K562 (cell line): ENCODE results near the gene EIF4G2. TPM values are rescaled to one million over a fixed set of nuclear protein-coding genes. Genes with fewer than 3 reads are reported as not detected.

Source experiments
- ARID1B ChIP-seq: fragments of 450-650 bp; IDR thresholded peaks from 2 replicates; pipeline ENCODE4 v1.6.1; 2016; ENCODE audit warnings: antibody characterized with exemption, mild to moderate bottlenecking, inconsistent platforms
- BCOR ChIP-seq: fragments of 450-650 bp; IDR thresholded peaks from 2 replicates; pipeline ENCODE4 v1.6.1; 2016
- FOXJ2 ChIP-seq: fragments of 200-800 bp; sonication (Bioruptor generic); IDR thresholded peaks from 2 replicates; pipeline ENCODE4 v1.6.1; 2016; ENCODE audit warnings: missing genetic modification characterization, missing compliant biosample characterization
- FOXK2 ChIP-seq, 2 experiments: fragments of 450-650 bp; IDR thresholded peaks in 1 of 2; conservative IDR thresholded peaks in 1 of 2; 2 replicates each; pipeline ENCODE4 v1.6.1; 2016; ENCODE audit warnings: low read depth in 2 of 2, mild to moderate bottlenecking in 1 of 2
- HNRNPLL ChIP-seq: fragments of 200-400 bp; formaldehyde crosslinking; IDR thresholded peaks from 2 replicates; pipeline ENCODE4 v1.6.1; 2017; ENCODE audit warnings: low read length, low read depth, mild to moderate bottlenecking; ENCODE audit not compliant: poor library complexity, severe bottlenecking
- MBD2 ChIP-seq: sonication (generic); IDR thresholded peaks from 2 replicates; pipeline ENCODE4 v1.6.1; 2016; ENCODE audit warnings: low read depth, borderline replicate concordance
- NCOA1 ChIP-seq: fragments of 450-650 bp; IDR thresholded peaks from 2 replicates; pipeline ENCODE4 v1.6.1; 2016; ENCODE audit warnings: low read depth
- NCOR1 ChIP-seq: fragments of 450-650 bp; IDR thresholded peaks from 2 replicates; pipeline ENCODE4 v1.6.1; 2016; ENCODE audit warnings: mild to moderate bottlenecking, moderate library complexity
- NFE2 ChIP-seq: IDR thresholded peaks from 2 replicates; pipeline ENCODE4 v1.6.1; 2014; ENCODE audit warnings: antibody characterized with exemption, low read depth
- NFRKB ChIP-seq: fragments of 450-650 bp; IDR thresholded peaks from 2 replicates; pipeline ENCODE4 v1.6.1; 2016; ENCODE audit warnings: low read depth
- NR4A1 ChIP-seq, 2 experiments: fragments of 250-450 bp in 1 of 2; fragments of 450-650 bp in 1 of 2; sonication (Bioruptor Pico) in 1 of 2; IDR thresholded peaks; 2 replicates each; pipeline versions ENCODE4 v1.4.0 to v1.6.1; 2016 to 2020; ENCODE audit warnings: mild to moderate bottlenecking in 2 of 2, missing compliant biosample characterization in 1 of 2, missing genetic modification characterization in 1 of 2, moderate library complexity in 1 of 2
- OTX1 ChIP-seq: fragments of 450-650 bp; formaldehyde crosslinking; IDR thresholded peaks from 2 replicates; pipeline ENCODE4 v1.4.0; 2022; ENCODE audit warnings: mild to moderate bottlenecking
- PCBP2 ChIP-seq: fragments of 200-400 bp; formaldehyde crosslinking; IDR thresholded peaks from 2 replicates; pipeline ENCODE4 v1.6.1; 2018; ENCODE audit warnings: low read length, low read depth, mild to moderate bottlenecking, moderate library complexity; ENCODE audit not compliant: poor library complexity, severe bottlenecking
- PRDM10 ChIP-seq: fragments of 450-650 bp; IDR thresholded peaks from 2 replicates; pipeline ENCODE4 v1.6.1; 2018; ENCODE audit not compliant: partially characterized antibody
- PTRF ChIP-seq: fragments of 450-650 bp; IDR thresholded peaks from 2 replicates; pipeline ENCODE4 v1.6.1; 2016; ENCODE audit warnings: mild to moderate bottlenecking, missing genetic modification characterization, missing compliant biosample characterization
- RBBP5 ChIP-seq: fragments of 200-600 bp; sonication (generic); IDR thresholded peaks from 2 replicates; pipeline ENCODE4 v1.6.1; 2012; ENCODE audit warnings: borderline replicate concordance, mild to moderate bottlenecking, low read length, control low read depth, inconsistent platforms; ENCODE audit not compliant: insufficient read depth, poor library complexity, severe bottlenecking
- SIN3A ChIP-seq, 2 experiments: fragments of 150-350 bp in 1 of 2; IDR thresholded peaks; 2 replicates each; pipeline ENCODE4 v1.6.1; 2011 to 2016; ENCODE audit warnings: borderline replicate concordance in 2 of 2, low read depth in 2 of 2, low read length in 2 of 2, mild to moderate bottlenecking in 2 of 2, moderate library complexity in 2 of 2; ENCODE audit not compliant: control insufficient read depth in 1 of 2
- SMAD4 ChIP-seq: fragments of 250-450 bp; sonication (Bioruptor Pico); conservative IDR thresholded peaks from 2 replicates; pipeline ENCODE4 v1.8.0; 2021; ENCODE audit warnings: inconsistent platforms, mild to moderate bottlenecking, moderate library complexity
- STAT5B ChIP-seq: fragments of 250-450 bp; sonication (Bioruptor Pico); IDR thresholded peaks from 2 replicates; pipeline ENCODE4 v1.8.0; 2021; ENCODE audit warnings: mild to moderate bottlenecking, inconsistent platforms
- SUPT5H ChIP-seq: fragments of 450-650 bp; IDR thresholded peaks from 2 replicates; pipeline ENCODE4 v1.6.1; 2016
- TAF9B ChIP-seq: fragments of 450-650 bp; IDR thresholded peaks from 2 replicates; pipeline ENCODE4 v1.6.1; 2018; ENCODE audit warnings: mild to moderate bottlenecking; ENCODE audit not compliant: partially characterized antibody
- TEAD2 ChIP-seq: fragments of 450-650 bp; IDR thresholded peaks from 2 replicates; pipeline ENCODE4 v1.6.1; 2016; ENCODE audit warnings: missing genetic modification characterization, control low read depth, missing compliant biosample characterization
- ZNF324 ChIP-seq: fragments of 250-450 bp; sonication (Bioruptor Pico); IDR thresholded peaks from 2 replicates; pipeline ENCODE4 v1.4.0; 2020; ENCODE audit warnings: mild to moderate bottlenecking
- polyA plus RNA-seq, 8 experiments: library from polyadenylated mRNA; depleted of rRNA in 4 of 8; stranded (reverse) in 5 of 8; unstranded in 3 of 8; fragments of >200 nt; fragmentation: Nextera tagmentation in 2 of 8; fragmentation: Illumina TruSeq in 1 of 8; extraction: Ambion mirVana in 2 of 8; extraction: Trizol in 1 of 8; gene quantifications; 2 replicates each; pipeline versions ENCODE4 v1.2.1 to v1.2.3, GENCODE V29; 2011 to 2014; ENCODE audit warnings: inconsistent platforms in 1 of 8, missing spikeins in 1 of 8
- total RNA-seq, 7 experiments: library from RNA; depleted of rRNA in 6 of 7; stranded (reverse); fragments of >200 nt in 6 of 7; fragmentation: Illumina TruSeq in 2 of 7; extraction: Trizol in 2 of 7; gene quantifications; 2 replicates each; pipeline versions ENCODE4 v1.2.1 to v1.2.3, GENCODE V29; 2011 to 2021; ENCODE audit warnings: low replicate concordance in 1 of 7

The EIF4G2 gene
- total and polyA plus RNA-seq, 9 of the 15 experiments (the other 6 are each of a cell fraction or from before 2014, with no cell fraction given): 206 to 790 (median 646) TPM

- TF ChIP-seq RBBP5 (peak; percentile 79), SIN3A (IDR thresholded peaks at IDR 0.05; ENCODE audit: borderline replicate concordance in 2 of 2, control insufficient read depth in 1 of 2, low read depth in 2 of 2, low read length in 2 of 2) (peak; percentile 18 to 26; a peak in 1 of 4 replicates), NCOA1 (peak; percentile 58), PTRF (no peak), NR4A1 (CRISPR knock-in tag; IDR thresholded peaks at IDR 0.05) (no peak), NR4A1 (tag; IDR thresholded peaks at IDR 0.05) (no peak; the same call in 1 of the 2 replicates), HNRNPLL (peak; percentile 73), NFRKB (peak; percentile 98), SUPT5H (peak; percentile 81), TEAD2 (tag) (0 out of 2 replicates have a peak, but pooled peaks have one; percentile 32), OTX1 (CRISPR knock-in tag) (peak; percentile 24; the same call in 1 of the 2 replicates), PRDM10 (peak; percentile 57), NCOR1 (peak; percentile 48), NFE2 (peak; percentile 76), SMAD4 (CRISPR knock-in tag) (peak; percentile 76), TAF9B (peak; percentile 68), FOXK2 (conservative IDR thresholded peaks at IDR 0.05 in 1 of 2, IDR thresholded peaks at IDR 0.05 in 1 of 2; ENCODE audit: low read depth in 2 of 2) (peak in 1 of 2 experiments; percentile 75; a peak in 3 of 4 replicates), MBD2 (peak; percentile 91), BCOR (peak; percentile 45; the same call in 1 of the 2 replicates), ZNF324 (CRISPR knock-in tag) (no peak), PCBP2 (no peak), ARID1B (peak; percentile 54; the same call in 1 of the 2 replicates), FOXJ2 (peak; percentile 71; the same call in 1 of the 2 replicates), STAT5B (CRISPR knock-in tag) (no peak)
Observed at GRCh38 chr11:10857709-10858438, 49.1 kb upstream of the EIF4G2 start, which contains the start of gene ZBED5 (continued).
